AG04449 (cell line): ENCODE data around the gene FANCE.

ENCODE experiments used
- CTCF ChIA-PET: fragments of 350-600 bp; formaldehyde crosslinking; extraction: SDS; loops from one replicate; lab custom pipeline; 2021; ENCODE audit warnings: antibody characterized with exemption; lab: Yijun Ruan, JAX
- POLR2A ChIA-PET: fragments of 400-600, 350-600 bp; formaldehyde crosslinking; extraction: SDS; loops from one replicate; lab custom pipeline; 2020; ENCODE audit warnings: antibody characterized with exemption, inconsistent platforms; lab: Yijun Ruan, JAX
- DNase-seq: peaks from one replicate; pipeline ENCODE4 v3.0.0-alpha.2; 2010; ENCODE audit warnings: low read depth, low spot score
- H3K4me3 ChIP-seq: 2 replicates; pipeline ENCODE4 v1.5.1; 2011; ENCODE audit warnings: low read depth, mild to moderate bottlenecking, control low read depth, low read length
- CTCF ChIP-seq: IDR thresholded peaks from one replicate; pipeline ENCODE4 v1.5.1; 2011; ENCODE audit warnings: mild to moderate bottlenecking, moderate library complexity, low read length, control low read depth, inconsistent platforms; ENCODE audit not compliant: insufficient read depth; ENCODE audit errors: missing control alignments

The FANCE gene

GRCh38 chr6:35476004-35476403 lies 23.9 kb downstream of the FANCE start:
- POLR2A ChIA-PET, result interaction anchor here (0.7 kb wide), 1 partner anchor 14 kb away, joined by 3 read pairs; no protein-coding TSS in a partner anchor
- no peak for DNase-seq
- CTCF ChIA-PET, result interaction anchor here (1.7 kb wide), 1 partner anchor 14 kb away, joined by 3 read pairs; no protein-coding TSS in a partner anchor

GRCh38 chr6:35477028-35477427 lies 24.9 kb downstream of the FANCE start:
- ChIA-PET POLR2A (interaction anchor here (1.3 kb wide), 1 partner anchor 13 kb away, joined by 3 read pairs; no protein-coding TSS in a partner anchor), CTCF (interaction anchor here (1.2 to 1.3 kb wide), 2 partner anchors 9 to 184 kb away, joined by 3 read pairs; no protein-coding TSS in a partner anchor)
- no peak for DNase-seq
- H3K4me3 ChIP-seq, result no peak overlapping the region
- TF ChIP-seq CTCF, result no peak

More at GRCh38 chr6:35476004-35476403, 23.9 kb downstream of the FANCE start:
- no peak for TF ChIP-seq CTCF
- H3K4me3 ChIP-seq, result no peak overlapping the region

- POLR2A ChIA-PET, result interaction anchor here (1.3 to 1.4 kb wide), 2 partner anchors 9 to 12 kb away, joined by 3 to 5 read pairs; partner anchors contain the start of gene RPL10A
- CTCF ChIA-PET, result interaction anchor here (0.7 to 1.3 kb wide), 3 partner anchors 10 to 564 kb away, joined by 3 read pairs; no protein-coding TSS in a partner anchor
- no peak for TF ChIP-seq CTCF
- no peak for DNase-seq
- no peak overlapping the region for H3K4me3 ChIP-seq
These were observed 25.5 kb downstream of the FANCE start for GRCh38 chr6:35477551-35478179.

GRCh38 chr6:35478259-35478658 lies 26.1 kb downstream of the FANCE start:
- ChIA-PET CTCF (interaction anchor here (0.7 to 1.3 kb wide), 3 partner anchors 11 to 565 kb away, joined by 3 read pairs; no protein-coding TSS in a partner anchor), POLR2A (interaction anchor here (1.3 to 1.4 kb wide), 2 partner anchors 9 to 11 kb away, joined by 3 to 5 read pairs; partner anchors contain the start of gene RPL10A)
- no peak for DNase-seq
- no peak for TF ChIP-seq CTCF
- no peak overlapping the region for H3K4me3 ChIP-seq

GRCh38 chr6:35480176-35480575 lies 28.0 kb downstream of the FANCE start:
- no peak for DNase-seq
- ChIA-PET POLR2A (interaction anchor here (2.5 kb wide), 1 partner anchor 9 kb away, joined by 13 read pairs; no protein-coding TSS in a partner anchor), CTCF (interaction anchor here (0.7 to 2.2 kb wide), 5 partner anchors 8 to 25 kb away, joined by 3 to 7 read pairs (median 3); no protein-coding TSS in a partner anchor)
- no peak overlapping the region for H3K4me3 ChIP-seq
- TF ChIP-seq CTCF, result no peak

- H3K4me3 ChIP-seq, result no peak overlapping the region
- CTCF ChIA-PET, result interaction anchor here (0.9 to 2.2 kb wide), 4 partner anchors 8 to 12 kb away, joined by 3 to 7 read pairs (median 4); no protein-coding TSS in a partner anchor
- POLR2A ChIA-PET, result interaction anchor here (2.5 kb wide), 1 partner anchor 10 kb away, joined by 13 read pairs; no protein-coding TSS in a partner anchor
- no peak for TF ChIP-seq CTCF
- DNase-seq, result no peak
These were observed 29.1 kb downstream of the FANCE start for GRCh38 chr6:35481226-35481625.
